Measurements from ENCODE around the gene APLNR.

Gene APLNR

GRCh38 chr11:57196596-57196995, 40.5 kb downstream of the APLNR start:
- no peak for DNase-seq
- in situ Hi-C loops (cut with HindIII; ENCODE audit: low pct_ligation_motif_present, low pct_unique_long_range_greater_than_20kb, low sequenced_read_pairs) = no loop called here

- in situ Hi-C loops (cut with HindIII; ENCODE audit: low pct_ligation_motif_present, low pct_unique_long_range_greater_than_20kb, low sequenced_read_pairs) = no loop called here
- DNase-seq = no peak
These were observed 44.7 kb downstream of the APLNR start for GRCh38 chr11:57192316-57192715.

GRCh38 chr11:57191311-57192219, 45.5 kb downstream of the APLNR start:
- no peak for DNase-seq
- in situ Hi-C loops (cut with HindIII; ENCODE audit: low pct_ligation_motif_present, low pct_unique_long_range_greater_than_20kb, low sequenced_read_pairs) = no loop called here

DNA sequence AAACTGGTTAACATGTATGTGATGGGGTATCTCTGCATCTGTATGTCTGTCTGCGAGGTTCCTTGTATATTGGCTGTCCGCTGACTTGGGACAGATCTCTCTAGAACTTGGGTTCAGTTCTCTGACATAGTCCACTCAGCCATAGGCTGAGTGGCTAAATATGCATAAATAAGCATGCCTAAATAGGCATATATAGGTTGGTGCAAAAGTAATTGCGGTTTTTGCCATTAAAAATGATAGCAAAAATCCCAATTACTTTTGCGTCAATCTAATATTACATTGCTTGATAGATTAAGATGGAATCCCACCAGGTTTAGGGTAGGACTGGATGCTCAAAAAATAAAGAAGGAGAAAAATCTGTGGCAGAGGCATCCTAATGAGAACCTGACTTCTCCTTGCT, 46.5 kb downstream of the APLNR start:
- in situ Hi-C loops (cut with HindIII; ENCODE audit: low pct_ligation_motif_present, low pct_unique_long_range_greater_than_20kb, low sequenced_read_pairs) = no loop called here
- DNase-seq = no peak
